BJ (cell line): Measurements from ENCODE around the gene ADPRHL1. TPM values are rescaled to one million over a fixed set of nuclear protein-coding genes. Genes with fewer than 3 reads are reported as not detected.

Experiments
- CTCF ChIA-PET: fragments of 350-600 bp; formaldehyde crosslinking; extraction: SDS; loops from one replicate; lab custom pipeline; 2021; ENCODE audit warnings: antibody characterized with exemption, inconsistent platforms; lab: Yijun Ruan, JAX
- POLR2A ChIA-PET: fragments of 300-600 bp; sonication (Branson Sonifier 250); formaldehyde crosslinking; extraction: SDS; loops from one replicate; lab custom pipeline; 2021; ENCODE audit warnings: antibody characterized with exemption; lab: Charles Lee
- DNase-seq: peaks from one replicate; pipeline ENCODE4 v3.0.0-alpha.2; 2011; ENCODE audit warnings: low read depth
- H3K27me3 ChIP-seq: 2 replicates; pipeline ENCODE4 v1.6.0; 2011; ENCODE audit warnings: low read length; ENCODE audit not compliant: control insufficient read depth, insufficient read depth
- H3K36me3 ChIP-seq: 2 replicates; pipeline ENCODE4 v1.5.1; 2011; ENCODE audit warnings: low read length; ENCODE audit not compliant: control insufficient read depth, insufficient read depth
- H3K4me3 ChIP-seq: 2 replicates; pipeline ENCODE4 v1.5.1; 2011; ENCODE audit warnings: low read depth, mild to moderate bottlenecking, control low read depth, low read length
- CTCF ChIP-seq: IDR thresholded peaks from 2 replicates; pipeline ENCODE4 v1.5.1; 2011; ENCODE audit warnings: low read depth, mild to moderate bottlenecking, control low read depth, inconsistent platforms, low read length, moderate library complexity; ENCODE audit not compliant: insufficient read depth
- polyA plus RNA-seq: library from polyadenylated mRNA; depleted of rRNA; stranded (reverse); fragments of >200 nt; gene quantifications from 2 replicates; pipeline ENCODE4 v1.2.3, GENCODE V29; 2011

The ADPRHL1 gene
- polyA plus RNA-seq, 1 experiment, result 1.1 TPM

- Histone ChIP-seq H3K27me3 (no peaks in the 10 kb centered on the region; the same call in none of the 2 replicates), H3K4me3 (peak overlapping the region; percentile 30), H3K36me3 (no peaks in the 10 kb centered on the region)
- ChIA-PET CTCF (interaction anchor here (2.1 kb wide), 1 partner anchor 29 kb away, joined by 5 read pairs; no protein-coding TSS in a partner anchor), POLR2A (no interaction called here)
- TF ChIP-seq CTCF, result no peak
- no peak for DNase-seq
Measured at GRCh38 chr13:113364311-113364889, 88.9 kb downstream of the ADPRHL1 start.

- TF ChIP-seq CTCF, result no peak
- H3K4me3 ChIP-seq, result no peak overlapping the region
Measured at GRCh38 chr13:113361406-113361805, 91.9 kb downstream of the ADPRHL1 start.

GRCh38 chr13:113360446-113360845 is 92.8 kb downstream of the ADPRHL1 start:
- POLR2A ChIA-PET, result no interaction called here
- no peak for DNase-seq
- TF ChIP-seq CTCF, result no peak

More at GRCh38 chr13:113361406-113361805, 91.9 kb downstream of the ADPRHL1 start:
- Histone ChIP-seq H3K36me3 (no peaks in the 10 kb centered on the region), H3K27me3 (no peaks in the 10 kb centered on the region; the same call in none of the 2 replicates)
- ChIA-PET CTCF (interaction anchor here (0.5 kb wide), 1 partner anchor 823 kb away, joined by 3 read pairs; no protein-coding TSS in a partner anchor), POLR2A (no interaction called here)
- DNase-seq, result no peak

GRCh38 chr13:113359571-113359970 is 93.7 kb downstream of the ADPRHL1 start:
- Histone ChIP-seq H3K36me3 (no peaks in the 10 kb centered on the region), H3K27me3 (no peaks in the 10 kb centered on the region; the same call in none of the 2 replicates), H3K4me3 (no peak overlapping the region)
- no peak for TF ChIP-seq CTCF
- POLR2A ChIA-PET, result no interaction called here
- DNase-seq, result no peak
- CTCF ChIA-PET, result no interaction called here

More at GRCh38 chr13:113360446-113360845, 92.8 kb downstream of the ADPRHL1 start:
- no peaks in the 10 kb centered on the region for H3K36me3 ChIP-seq
- no peak overlapping the region for H3K4me3 ChIP-seq
- no peaks in the 10 kb centered on the region; the same call in none of the 2 replicates for H3K27me3 ChIP-seq
- CTCF ChIA-PET, result no interaction called here

- POLR2A ChIA-PET, result no interaction called here
- H3K4me3 ChIP-seq, result no peak overlapping the region
- DNase-seq, result no peak
- CTCF ChIA-PET, result interaction anchor here (0.9 kb wide), 1 partner anchor 35 kb away, joined by 4 read pairs; no protein-coding TSS in a partner anchor
- TF ChIP-seq CTCF, result no peak
- H3K27me3 ChIP-seq, result no peaks in the 10 kb centered on the region; the same call in none of the 2 replicates
- H3K36me3 ChIP-seq, result no peaks in the 10 kb centered on the region
Measured at GRCh38 chr13:113358653-113359190, 94.6 kb downstream of the ADPRHL1 start.
